HCT116 (cell line): ENCODE measurements around the gene ACVR1. TPM values are rescaled to one million over a fixed set of nuclear protein-coding genes. Genes with fewer than 3 reads are reported as not detected.

ENCODE experiments used
- ATAC-seq: fragments of 200-7000 bp; cut with Tn5 transposase; 2 replicates; pipeline ENCODE4 v1.9.1; 2020; ENCODE audit warnings: mild to moderate bottlenecking, moderate library complexity
- BruUV-seq: library from RNA; stranded (reverse); fragments of 400-500 nt; replicated peaks from 2 replicates; lab custom pipeline; 2021; lab: Mats Ljungman, UMichigan
- CTCF ChIA-PET: fragments of 300-600 bp; sonication (Branson Sonifier 250); formaldehyde crosslinking; loops from one replicate; lab custom pipeline; 2021; ENCODE audit warnings: antibody characterized with exemption; lab: Charles Lee
- POLR2A ChIA-PET: fragments of 300-600, 350-600 bp; sonication (Branson Sonifier 250); formaldehyde crosslinking; loops from one replicate; lab custom pipeline; 2021; ENCODE audit warnings: antibody characterized with exemption; lab: Charles Lee
- RAD21 ChIA-PET, 2 experiments: fragments of 300-600 bp; sonication (Branson Sonifier 250); formaldehyde crosslinking; loops; one replicate each; lab custom pipeline; 2023; ENCODE audit warnings: low total read pairs in 2 of 2; ENCODE audit not compliant: uncharacterized antibody in 2 of 2, unreplicated experiment in 2 of 2, low non-redundant PET in 1 of 2; lab: Charles Lee
- DNase-seq: peaks from one replicate; pipeline ENCODE4 v3.0.0-alpha.2; 2010; ENCODE audit warnings: low read depth, low spot score
- H2AFZ ChIP-seq: fragments of 200-600 bp; shearing (Covaris generic), sonication (generic); 2 replicates; pipeline ENCODE4 v1.6.1; 2017; ENCODE audit warnings: low read depth, mixed run types, mixed read lengths, antibody characterized with exemption, low read length; ENCODE audit not compliant: poor library complexity, severe bottlenecking
- H3K27ac ChIP-seq: 2 replicates; pipeline ENCODE4 v1.5.1; 2012; ENCODE audit warnings: low read depth, low read length
- H3K27me3 ChIP-seq: fragments of 200-600 bp; sonication (generic); 2 replicates; pipeline ENCODE4 v1.6.1; 2016; ENCODE audit warnings: mixed run types, low read length, mixed read lengths; ENCODE audit not compliant: insufficient read depth
- H3K36me3 ChIP-seq, 2 experiments: fragments of 200-500 bp in 1 of 2; fragments of 200-600 bp in 1 of 2; sonication (Bioruptor generic) in 1 of 2; sonication (generic) in 1 of 2; 2 replicates each; pipeline versions ENCODE4 v1.5.1 to v1.6.1; 2014 to 2016; ENCODE audit warnings: low read length in 2 of 2, inconsistent platforms in 1 of 2, mixed read lengths in 1 of 2, mixed run types in 1 of 2; ENCODE audit not compliant: insufficient read depth in 2 of 2, control insufficient read depth in 1 of 2
- H3K4me1 ChIP-seq, 2 experiments: fragments of 200-600 bp in 1 of 2; sonication (generic) in 1 of 2; 2 replicates each; pipeline versions ENCODE4 v1.5.1 to v1.6.1; 2012 to 2017; ENCODE audit warnings: low read length in 2 of 2, inconsistent platforms in 1 of 2, mild to moderate bottlenecking in 1 of 2, mixed read lengths in 1 of 2, mixed run types in 1 of 2, moderate library complexity in 1 of 2; ENCODE audit not compliant: insufficient read depth in 2 of 2, control insufficient read depth in 1 of 2
- H3K4me2 ChIP-seq: fragments of 200-600 bp; sonication (generic); 2 replicates; pipeline ENCODE4 v1.6.1; 2017; ENCODE audit warnings: mixed run types, low read length, mixed read lengths
- H3K4me3 ChIP-seq, 2 experiments: fragments of 200-600 bp in 1 of 2; sonication (generic) in 1 of 2; replicated peaks in 1 of 2; 2 replicates each; pipeline ENCODE4 v1.5.1; 2011 to 2016; ENCODE audit warnings: low read length in 2 of 2, control low read depth in 1 of 2, low read depth in 1 of 2, mild to moderate bottlenecking in 1 of 2, mixed read lengths in 1 of 2, mixed run types in 1 of 2
- H3K79me2 ChIP-seq: fragments of 200-600 bp; sonication (generic); 2 replicates; pipeline ENCODE4 v1.6.1; 2017; ENCODE audit warnings: mild to moderate bottlenecking, mixed run types, low read length, moderate library complexity, mixed read lengths; ENCODE audit not compliant: insufficient read depth
- H3K9ac ChIP-seq: fragments of 200-600 bp; sonication (generic); 2 replicates; pipeline ENCODE4 v1.6.1; 2016; ENCODE audit warnings: low read length, mixed read lengths
- H3K9me2 ChIP-seq: fragments of 200-600 bp; sonication (generic), shearing (Covaris generic); 2 replicates; pipeline ENCODE4 v1.6.1; 2017; ENCODE audit warnings: mixed run types, mild to moderate bottlenecking, moderate library complexity; ENCODE audit not compliant: insufficient read depth
- H3K9me3 ChIP-seq, 2 experiments: fragments of 200-500 bp in 1 of 2; fragments of 200-600 bp in 1 of 2; sonication (Bioruptor generic) in 1 of 2; sonication (generic) in 1 of 2; 2 replicates each; pipeline ENCODE4 v1.6.1; 2014 to 2017; ENCODE audit warnings: low read length in 2 of 2, mixed read lengths in 2 of 2, inconsistent platforms in 1 of 2, low read depth in 1 of 2, mild to moderate bottlenecking in 1 of 2, mixed run types in 1 of 2, moderate library complexity in 1 of 2; ENCODE audit not compliant: control insufficient read depth in 1 of 2, insufficient read depth in 1 of 2
- H4K20me1 ChIP-seq: fragments of 200-600 bp; sonication (generic), shearing (Covaris generic); 2 replicates; pipeline ENCODE4 v1.6.1; 2017; ENCODE audit warnings: mixed run types, mild to moderate bottlenecking, moderate library complexity; ENCODE audit not compliant: insufficient read depth
- ATF3 ChIP-seq: IDR thresholded peaks from 2 replicates; pipeline ENCODE4 v1.6.1; 2012
- CBX3 ChIP-seq: IDR thresholded peaks from 2 replicates; pipeline ENCODE4 v1.6.1; 2012; ENCODE audit warnings: low read depth
- CEBPB ChIP-seq: IDR thresholded peaks from 2 replicates; pipeline ENCODE4 v1.6.1; 2012; ENCODE audit warnings: low read depth
- EGR1 ChIP-seq: IDR thresholded peaks from 2 replicates; pipeline ENCODE4 v1.6.1; 2012; ENCODE audit warnings: low read depth
- EZH2 ChIP-seq: fragments of 200-600 bp; sonication (generic); IDR thresholded peaks from 2 replicates; pipeline ENCODE4 v1.6.1; 2017; ENCODE audit warnings: antibody characterized with exemption, mixed run types
- EZH2phosphoT487 ChIP-seq: fragments of 200-600 bp; IDR thresholded peaks from 2 replicates; pipeline ENCODE4 v1.6.1; 2018; ENCODE audit warnings: antibody characterized with exemption, borderline replicate concordance
- POLR2A ChIP-seq: IDR thresholded peaks from 2 replicates; pipeline ENCODE4 v1.7.0; 2011; ENCODE audit warnings: borderline replicate concordance; ENCODE audit not compliant: insufficient read depth, insufficient read length; ENCODE audit errors: extremely low read depth
- POLR2AphosphoS5 ChIP-seq: IDR thresholded peaks from 2 replicates; pipeline ENCODE4 v1.6.1; 2011; ENCODE audit warnings: mild to moderate bottlenecking, low read depth, low read length, moderate library complexity
- RAD21 ChIP-seq: IDR thresholded peaks from 2 replicates; pipeline ENCODE4 v1.6.1; 2012; ENCODE audit warnings: low read depth, mild to moderate bottlenecking
- SIN3A ChIP-seq: IDR thresholded peaks from 2 replicates; pipeline ENCODE4 v1.6.1; 2012; ENCODE audit warnings: low read depth
- SP1 ChIP-seq: IDR thresholded peaks from 2 replicates; pipeline ENCODE4 v1.6.1; 2012; ENCODE audit warnings: low read depth
- SRF ChIP-seq: IDR thresholded peaks from 2 replicates; pipeline ENCODE4 v1.6.1; 2012; ENCODE audit warnings: low read depth
- TCF7L2 ChIP-seq: IDR thresholded peaks from 2 replicates; pipeline ENCODE4 v1.7.0; 2011; ENCODE audit warnings: borderline replicate concordance, inconsistent platforms; ENCODE audit not compliant: insufficient read depth, insufficient read length; ENCODE audit errors: extremely low read depth
- ZFX ChIP-seq: fragments of 450-650 bp; IDR thresholded peaks from 2 replicates; pipeline ENCODE4 v1.6.1; 2017
- ZNF274 ChIP-seq: fragments of 200-500 bp; sonication (Bioruptor generic); IDR thresholded peaks from 2 replicates; pipeline ENCODE4 v1.6.1; 2014; ENCODE audit warnings: mild to moderate bottlenecking, low read depth, low read length, inconsistent platforms
- intact Hi-C: fragments of 100-400 bp; cut with micrococcal nuclease; formaldehyde crosslinking; loops from 2 replicates; pipeline ENCODE4 v1.10.0; 2022
- total RNA-seq: library from RNA; stranded (reverse); gene quantifications from one replicate; pipeline ENCODE4 v1.2.1, GENCODE V29; 2021; ENCODE audit not compliant: unreplicated experiment
- TF ChIP-seq, protein P1 (sequence below): IDR thresholded peaks from 2 replicates; pipeline ENCODE4 v1.6.1; 2011; ENCODE audit warnings: mild to moderate bottlenecking, low read length, moderate library complexity; ENCODE audit not compliant: insufficient replicate concordance; ENCODE audit errors: extremely low read depth
- TF ChIP-seq, protein P2 (sequence below), 3 experiments: fragments of 200-600 bp in 1 of 3; sonication (generic) in 1 of 3; IDR thresholded peaks in 2 of 3; conservative IDR thresholded peaks in 1 of 3; 2 replicates each; pipeline ENCODE4 v1.5.1; 2012 to 2017; ENCODE audit warnings: low read depth in 2 of 3, low read length in 2 of 3, antibody characterized with exemption in 1 of 3, borderline replicate concordance in 1 of 3, control low read depth in 1 of 3, mild to moderate bottlenecking in 1 of 3, mixed read lengths in 1 of 3, mixed run types in 1 of 3, moderate library complexity in 1 of 3; ENCODE audit not compliant: insufficient read depth in 1 of 3
- TF ChIP-seq, protein P3 (sequence below): IDR thresholded peaks from 2 replicates; pipeline ENCODE4 v1.6.1; 2012; ENCODE audit warnings: low read depth

Gene ACVR1
- total RNA-seq, 1 experiment from 2014 or later: 16.9 TPM

- H4K20me1 ChIP-seq: no peaks in the 10 kb centered on the region
- peak overlapping the region; percentile 52; the same call in 1 of the 2 replicates for H3K27ac ChIP-seq
- no peak overlapping the region for H3K9ac ChIP-seq
- no peaks in the 10 kb centered on the region for H3K9me2 ChIP-seq
- H3K4me1 ChIP-seq: peaks cover 19 to 22% of the 10 kb centered on the region in 2 experiments
- ChIA-PET RAD21 (no interaction called here), CTCF (no interaction called here), POLR2A (no interaction called here)
- intact Hi-C loops: no loop called here
- no peaks in the 10 kb centered on the region for H3K9me3 ChIP-seq
- peak overlapping the region; percentile 63 for H3K4me2 ChIP-seq
- no peaks in the 10 kb centered on the region for H3K36me3 ChIP-seq
- peak; percentile 46 for ATAC-seq
- no peak for DNase-seq
- no peak for TF ChIP-seq CBX3
- no peak for TF ChIP-seq ZFX
- no peak for TF ChIP-seq CEBPB
- TF ChIP-seq POLR2A: no peak
- TF ChIP-seq EZH2phosphoT487: no peak
- TF ChIP-seq, protein P1, sequence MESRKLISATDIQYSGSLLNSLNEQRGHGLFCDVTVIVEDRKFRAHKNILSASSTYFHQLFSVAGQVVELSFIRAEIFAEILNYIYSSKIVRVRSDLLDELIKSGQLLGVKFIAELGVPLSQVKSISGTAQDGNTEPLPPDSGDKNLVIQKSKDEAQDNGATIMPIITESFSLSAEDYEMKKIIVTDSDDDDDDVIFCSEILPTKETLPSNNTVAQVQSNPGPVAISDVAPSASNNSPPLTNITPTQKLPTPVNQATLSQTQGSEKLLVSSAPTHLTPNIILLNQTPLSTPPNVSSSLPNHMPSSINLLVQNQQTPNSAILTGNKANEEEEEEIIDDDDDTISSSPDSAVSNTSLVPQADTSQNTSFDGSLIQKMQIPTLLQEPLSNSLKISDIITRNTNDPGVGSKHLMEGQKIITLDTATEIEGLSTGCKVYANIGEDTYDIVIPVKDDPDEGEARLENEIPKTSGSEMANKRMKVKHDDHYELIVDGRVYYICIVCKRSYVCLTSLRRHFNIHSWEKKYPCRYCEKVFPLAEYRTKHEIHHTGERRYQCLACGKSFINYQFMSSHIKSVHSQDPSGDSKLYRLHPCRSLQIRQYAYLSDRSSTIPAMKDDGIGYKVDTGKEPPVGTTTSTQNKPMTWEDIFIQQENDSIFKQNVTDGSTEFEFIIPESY: no peak
- TF ChIP-seq, protein P2, sequence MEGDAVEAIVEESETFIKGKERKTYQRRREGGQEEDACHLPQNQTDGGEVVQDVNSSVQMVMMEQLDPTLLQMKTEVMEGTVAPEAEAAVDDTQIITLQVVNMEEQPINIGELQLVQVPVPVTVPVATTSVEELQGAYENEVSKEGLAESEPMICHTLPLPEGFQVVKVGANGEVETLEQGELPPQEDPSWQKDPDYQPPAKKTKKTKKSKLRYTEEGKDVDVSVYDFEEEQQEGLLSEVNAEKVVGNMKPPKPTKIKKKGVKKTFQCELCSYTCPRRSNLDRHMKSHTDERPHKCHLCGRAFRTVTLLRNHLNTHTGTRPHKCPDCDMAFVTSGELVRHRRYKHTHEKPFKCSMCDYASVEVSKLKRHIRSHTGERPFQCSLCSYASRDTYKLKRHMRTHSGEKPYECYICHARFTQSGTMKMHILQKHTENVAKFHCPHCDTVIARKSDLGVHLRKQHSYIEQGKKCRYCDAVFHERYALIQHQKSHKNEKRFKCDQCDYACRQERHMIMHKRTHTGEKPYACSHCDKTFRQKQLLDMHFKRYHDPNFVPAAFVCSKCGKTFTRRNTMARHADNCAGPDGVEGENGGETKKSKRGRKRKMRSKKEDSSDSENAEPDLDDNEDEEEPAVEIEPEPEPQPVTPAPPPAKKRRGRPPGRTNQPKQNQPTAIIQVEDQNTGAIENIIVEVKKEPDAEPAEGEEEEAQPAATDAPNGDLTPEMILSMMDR (IDR thresholded peaks at IDR 0.05 in 2 of 3, conservative IDR thresholded peaks at IDR 0.05 in 1 of 3; ENCODE audit: borderline replicate concordance in 1 of 3, insufficient read depth in 1 of 3, low read depth in 2 of 3, low read length in 2 of 3): no peak
- no peak for TF ChIP-seq SRF
- TF ChIP-seq ZNF274: no peak
- TF ChIP-seq SIN3A: no peak
- TF ChIP-seq SP1: no peak
- TF ChIP-seq EGR1: no peak
- TF ChIP-seq TCF7L2: no peak
- no peak for TF ChIP-seq ATF3
- TF ChIP-seq, protein P3, sequence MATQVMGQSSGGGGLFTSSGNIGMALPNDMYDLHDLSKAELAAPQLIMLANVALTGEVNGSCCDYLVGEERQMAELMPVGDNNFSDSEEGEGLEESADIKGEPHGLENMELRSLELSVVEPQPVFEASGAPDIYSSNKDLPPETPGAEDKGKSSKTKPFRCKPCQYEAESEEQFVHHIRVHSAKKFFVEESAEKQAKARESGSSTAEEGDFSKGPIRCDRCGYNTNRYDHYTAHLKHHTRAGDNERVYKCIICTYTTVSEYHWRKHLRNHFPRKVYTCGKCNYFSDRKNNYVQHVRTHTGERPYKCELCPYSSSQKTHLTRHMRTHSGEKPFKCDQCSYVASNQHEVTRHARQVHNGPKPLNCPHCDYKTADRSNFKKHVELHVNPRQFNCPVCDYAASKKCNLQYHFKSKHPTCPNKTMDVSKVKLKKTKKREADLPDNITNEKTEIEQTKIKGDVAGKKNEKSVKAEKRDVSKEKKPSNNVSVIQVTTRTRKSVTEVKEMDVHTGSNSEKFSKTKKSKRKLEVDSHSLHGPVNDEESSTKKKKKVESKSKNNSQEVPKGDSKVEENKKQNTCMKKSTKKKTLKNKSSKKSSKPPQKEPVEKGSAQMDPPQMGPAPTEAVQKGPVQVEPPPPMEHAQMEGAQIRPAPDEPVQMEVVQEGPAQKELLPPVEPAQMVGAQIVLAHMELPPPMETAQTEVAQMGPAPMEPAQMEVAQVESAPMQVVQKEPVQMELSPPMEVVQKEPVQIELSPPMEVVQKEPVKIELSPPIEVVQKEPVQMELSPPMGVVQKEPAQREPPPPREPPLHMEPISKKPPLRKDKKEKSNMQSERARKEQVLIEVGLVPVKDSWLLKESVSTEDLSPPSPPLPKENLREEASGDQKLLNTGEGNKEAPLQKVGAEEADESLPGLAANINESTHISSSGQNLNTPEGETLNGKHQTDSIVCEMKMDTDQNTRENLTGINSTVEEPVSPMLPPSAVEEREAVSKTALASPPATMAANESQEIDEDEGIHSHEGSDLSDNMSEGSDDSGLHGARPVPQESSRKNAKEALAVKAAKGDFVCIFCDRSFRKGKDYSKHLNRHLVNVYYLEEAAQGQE: no peak
- TF ChIP-seq EZH2: no peak
- TF ChIP-seq POLR2AphosphoS5: no peak
- TF ChIP-seq RAD21: no peak
- H3K79me2 ChIP-seq: no peaks in the 10 kb centered on the region
- no peaks in the 10 kb centered on the region for H3K27me3 ChIP-seq
- BruUV-seq: no TSS peak
- H2AFZ ChIP-seq: no peak overlapping the region
- peak overlapping the region in 1 of 2 experiments; percentile 10; a peak in 1 of 4 replicates for H3K4me3 ChIP-seq
Observed at GRCh38 chr2:157831573-157832315, 44.4 kb downstream of the ACVR1 start.
